ENCODE data around the gene CCNYL1.
"Not testable (repeated sequence)": the region's sequence is repeated elsewhere in the genome, so short reads cannot be mapped to it uniquely, and the experiment has no call there.

CCNYL1 gene

DNA sequence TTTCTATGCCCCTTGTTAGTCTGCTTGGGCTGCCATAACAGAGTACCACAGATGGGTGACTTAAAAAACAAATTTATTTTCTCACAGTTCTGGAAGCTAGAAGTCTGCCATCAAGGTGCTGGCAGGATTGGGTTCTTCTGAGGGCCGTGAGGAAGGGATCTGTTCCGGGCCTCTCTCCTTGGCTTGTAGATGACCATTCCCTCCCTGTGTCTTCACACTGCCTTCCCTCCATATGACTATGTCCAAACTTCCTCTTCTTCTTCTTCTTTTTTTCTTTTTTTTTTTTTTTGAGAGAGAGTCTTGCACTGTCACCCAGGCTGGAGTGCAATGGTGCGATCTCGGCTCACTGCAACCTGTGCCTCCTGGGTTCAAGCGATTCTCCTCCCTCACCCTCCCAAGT is 13.1 kb upstream of the CCNYL1 start:
- FAIRE-seq: no peak

GRCh38 chr2:207704078-207704477 is 7.4 kb upstream of the CCNYL1 start:
- FAIRE-seq: no peak

- FAIRE-seq: no peak
Observed at GRCh38 chr2:207704671-207705070, 6.8 kb upstream of the CCNYL1 start.

DNA sequence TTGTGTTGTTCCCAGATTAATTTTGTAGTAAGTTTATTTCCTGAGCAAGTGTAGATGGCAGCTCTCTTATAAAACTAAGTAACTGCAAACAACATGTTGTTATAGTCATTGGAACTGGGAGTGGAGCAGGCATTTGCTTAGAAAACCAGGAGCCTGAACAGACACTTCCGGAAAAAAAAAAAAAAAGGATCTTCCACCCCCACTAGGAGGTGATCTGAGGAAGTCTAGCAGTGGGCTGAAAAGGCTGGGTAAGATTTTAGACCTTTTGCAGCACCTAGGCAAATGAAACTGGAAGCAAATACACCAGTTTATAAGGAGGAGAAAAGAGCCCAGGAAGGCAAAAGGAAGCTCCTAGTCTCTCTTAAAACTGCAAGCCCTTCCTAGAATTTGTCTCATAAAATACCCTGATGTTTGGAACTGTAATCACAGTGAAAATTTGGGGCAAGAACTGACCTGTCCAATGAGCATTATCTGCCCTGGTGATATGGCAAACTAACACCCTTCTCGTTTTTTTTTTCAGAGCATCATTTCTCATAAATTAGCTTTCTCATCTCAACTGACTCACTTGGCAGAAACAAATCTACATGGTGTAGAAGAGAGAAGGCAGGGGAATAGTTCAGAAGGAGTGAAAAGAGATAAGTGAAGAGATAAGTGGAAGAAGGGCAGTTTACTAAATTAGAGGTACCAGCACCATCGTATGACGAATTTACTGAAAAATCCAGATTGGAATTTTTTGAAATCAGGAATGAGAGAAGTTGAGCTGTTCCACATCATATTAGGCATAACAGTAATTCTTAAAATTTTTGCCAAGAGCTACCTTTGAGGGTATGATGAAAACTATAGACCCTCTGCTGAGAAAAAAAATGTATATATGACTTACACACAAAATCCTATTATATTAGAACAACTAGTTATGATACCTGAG is 4.2 kb upstream of the CCNYL1 start:
- no peak for FAIRE-seq

- no peak for FAIRE-seq
Observed at GRCh38 chr2:207711750-207712530, 500 bp downstream of the CCNYL1 start.

- FAIRE-seq: no peak
Observed at GRCh38 chr2:207716056-207716455, 4.6 kb downstream of the CCNYL1 start.

DNA sequence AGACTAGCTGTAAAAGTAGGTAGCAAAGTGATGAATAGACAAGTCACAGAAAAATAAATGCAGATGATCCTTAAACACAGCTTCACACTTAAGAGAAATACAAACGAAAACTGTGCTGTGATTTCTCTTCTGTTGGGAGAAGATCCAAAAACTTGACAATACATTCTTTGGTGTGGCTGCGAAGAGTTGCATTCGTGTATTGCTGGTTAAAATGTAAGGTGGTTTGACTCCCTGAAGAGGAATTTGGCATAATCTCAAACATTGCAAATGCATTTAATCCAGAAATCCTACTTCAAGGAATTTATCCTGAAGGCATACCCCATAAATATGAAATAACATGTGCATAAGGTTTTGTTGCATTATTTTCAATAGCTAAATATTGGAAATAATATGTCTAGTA is 7.1 kb downstream of the CCNYL1 start:
- FAIRE-seq: no peak

- no peak for FAIRE-seq
Observed at GRCh38 chr2:207719008-207719407, 7.6 kb downstream of the CCNYL1 start.

- FAIRE-seq: not testable (repeated sequence)
Observed at GRCh38 chr2:207719655-207720054, 8.2 kb downstream of the CCNYL1 start.

DNA sequence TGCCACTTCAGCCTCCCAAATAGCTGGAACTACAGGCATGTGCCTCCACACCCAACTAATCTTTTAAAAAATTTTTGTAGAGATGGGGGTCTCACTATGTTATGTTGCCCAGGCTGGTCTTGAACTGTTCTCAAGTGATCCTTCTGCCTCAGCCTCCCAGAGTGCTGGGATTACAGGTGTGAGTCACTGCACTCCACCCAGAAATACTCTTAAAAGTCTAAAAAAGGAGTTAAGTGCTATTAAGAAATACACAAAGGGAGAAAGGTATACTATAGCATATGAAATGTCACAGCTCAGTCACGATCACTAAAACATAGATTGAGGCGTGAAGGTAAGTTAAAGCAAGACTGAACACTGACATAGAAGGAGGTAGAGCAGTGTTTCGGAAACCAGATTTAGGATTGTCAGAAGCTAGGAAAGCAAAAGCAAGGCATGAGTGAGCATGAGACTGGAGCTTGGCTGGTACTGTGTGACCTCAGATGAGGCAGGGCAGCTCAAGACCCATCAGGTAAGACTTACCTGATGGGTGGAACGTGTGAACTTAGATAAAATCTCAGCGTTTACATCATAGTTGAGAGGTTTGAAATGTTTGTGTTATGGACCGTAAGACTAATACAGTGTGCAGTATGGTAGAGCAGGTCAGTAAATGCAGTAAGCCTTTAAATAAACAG is 9.2 kb downstream of the CCNYL1 start:
- FAIRE-seq: no peak

GRCh38 chr2:207722773-207723424 is 11.5 kb downstream of the CCNYL1 start:
- no peak for FAIRE-seq

- not testable (repeated sequence) for FAIRE-seq
Observed at GRCh38 chr2:207723425-207723787, 12.0 kb downstream of the CCNYL1 start.

DNA sequence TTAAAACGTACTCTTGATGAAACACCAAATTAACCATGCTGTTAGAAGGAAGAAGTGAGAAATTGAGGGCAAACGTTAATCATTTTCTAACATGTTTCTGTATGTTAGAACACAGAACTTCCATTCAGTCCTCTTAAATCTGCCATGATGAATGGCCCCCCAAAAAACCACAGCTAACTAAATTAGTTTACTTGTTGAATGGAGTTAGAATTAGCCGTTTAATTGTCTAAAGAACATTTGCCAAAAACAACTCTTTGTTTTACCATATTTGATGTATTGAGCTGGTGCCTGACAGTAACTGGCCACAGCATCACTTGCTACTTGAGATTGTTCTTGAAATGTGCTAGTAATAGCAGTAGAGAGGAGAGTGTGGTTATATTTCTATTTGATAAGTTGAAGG is 12.7 kb downstream of the CCNYL1 start:
- no peak for FAIRE-seq

- FAIRE-seq: no peak
Observed at GRCh38 chr2:207725873-207726578, 14.6 kb downstream of the CCNYL1 start.

GRCh38 chr2:207727261-207727660 is 15.8 kb downstream of the CCNYL1 start:
- no peak for FAIRE-seq

- no peak for FAIRE-seq
Observed at GRCh38 chr2:207729465-207729998, 18.1 kb downstream of the CCNYL1 start.

- no peak for FAIRE-seq
Observed at GRCh38 chr2:207731138-207731537, 19.7 kb downstream of the CCNYL1 start.

DNA sequence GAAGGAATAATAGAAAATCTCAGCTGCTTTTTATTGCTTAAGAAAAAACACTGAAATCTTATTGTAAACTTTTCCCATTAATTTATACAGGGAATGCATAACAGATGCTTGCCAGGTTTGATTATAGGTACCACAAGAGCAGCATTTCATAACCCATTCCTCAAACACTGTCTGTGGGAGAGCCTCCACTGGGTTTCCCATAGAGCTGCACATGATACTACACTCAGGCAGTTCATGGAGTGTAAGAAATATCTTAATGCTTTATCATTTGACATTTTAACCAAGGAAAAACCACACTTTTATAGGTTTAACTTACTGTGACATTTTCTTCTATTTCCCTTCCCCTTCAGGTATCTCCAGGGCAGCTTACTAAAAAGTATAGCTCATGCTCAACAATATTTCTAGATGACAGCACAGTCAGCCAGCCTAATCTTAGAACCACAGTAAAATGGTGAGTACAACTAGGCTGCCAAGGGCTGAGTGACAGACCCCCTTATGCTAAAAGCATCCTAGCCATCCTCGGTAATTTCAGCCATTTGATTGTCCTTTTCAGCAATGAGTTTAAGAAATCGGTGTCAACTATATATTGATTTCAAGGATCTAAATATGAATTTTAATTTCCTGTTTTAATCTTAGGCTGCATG is 22.3 kb downstream of the CCNYL1 start:
- FAIRE-seq: no peak

DNA sequence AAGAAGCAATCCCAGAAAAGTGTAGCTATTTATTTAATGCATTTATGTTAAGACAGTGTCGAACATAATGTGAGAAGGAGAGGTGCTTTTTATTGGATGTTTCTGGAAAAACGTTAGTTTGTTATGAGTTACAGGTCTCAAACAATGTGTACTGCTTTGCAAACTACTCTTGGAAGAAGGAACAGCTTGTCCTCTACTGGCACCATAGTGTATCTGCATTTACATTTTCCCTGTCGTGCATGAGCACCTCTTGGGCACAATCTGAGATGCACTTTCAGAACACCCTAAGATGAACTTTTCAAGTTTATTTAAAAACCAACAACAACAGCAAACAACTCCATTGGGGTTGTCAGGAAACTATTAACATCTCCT is 22.8 kb downstream of the CCNYL1 start:
- peak; percentile 78 for FAIRE-seq

- FAIRE-seq: no peak
Observed at GRCh38 chr2:207734636-207735512, 23.4 kb downstream of the CCNYL1 start.

- FAIRE-seq: not testable (repeated sequence)
Observed at GRCh38 chr2:207735513-207735859, 24.0 kb downstream of the CCNYL1 start.
